Bronchial epithelial cell (primary cell): Measurements from ENCODE around the gene KMT2E. TPM values are rescaled to one million over a fixed set of nuclear protein-coding genes. Genes with fewer than 3 reads are reported as not detected.

Source experiments
- DNase-seq: peaks from one replicate; pipeline ENCODE4 v3.0.0-alpha.2; 2010; ENCODE audit warnings: low read depth
- FAIRE-seq: peaks from 2 replicates; lab custom pipeline; 2011; peaks lifted over from hg19 to GRCh38; lab: Jason Lieb, UNC
- H3K27me3 ChIP-seq: 2 replicates; pipeline ENCODE4 v1.5.1; 2011; ENCODE audit warnings: low read length; ENCODE audit not compliant: control insufficient read depth, insufficient read depth
- H3K36me3 ChIP-seq: 2 replicates; pipeline ENCODE4 v1.5.1; 2011; ENCODE audit warnings: low read length; ENCODE audit not compliant: control insufficient read depth, insufficient read depth
- H3K4me3 ChIP-seq: 2 replicates; pipeline ENCODE4 v1.5.1; 2011; ENCODE audit warnings: mild to moderate bottlenecking, low read depth, low read length, control low read depth
- total RNA-seq: library from RNA; depleted of rRNA; stranded (reverse); fragments of >200 nt; gene quantifications from 2 replicates; pipeline ENCODE4 v1.2.1, GENCODE V29; 2014
- TF ChIP-seq, protein P1 (sequence below): IDR thresholded peaks from 2 replicates; pipeline ENCODE4 v1.5.1; 2011; ENCODE audit warnings: mild to moderate bottlenecking, moderate library complexity, low read length, control low read depth, inconsistent platforms; ENCODE audit not compliant: insufficient read depth, severe bottlenecking

Gene KMT2E
- total RNA-seq, 1 donor from 2014 or later = 79.8 TPM

DNA sequence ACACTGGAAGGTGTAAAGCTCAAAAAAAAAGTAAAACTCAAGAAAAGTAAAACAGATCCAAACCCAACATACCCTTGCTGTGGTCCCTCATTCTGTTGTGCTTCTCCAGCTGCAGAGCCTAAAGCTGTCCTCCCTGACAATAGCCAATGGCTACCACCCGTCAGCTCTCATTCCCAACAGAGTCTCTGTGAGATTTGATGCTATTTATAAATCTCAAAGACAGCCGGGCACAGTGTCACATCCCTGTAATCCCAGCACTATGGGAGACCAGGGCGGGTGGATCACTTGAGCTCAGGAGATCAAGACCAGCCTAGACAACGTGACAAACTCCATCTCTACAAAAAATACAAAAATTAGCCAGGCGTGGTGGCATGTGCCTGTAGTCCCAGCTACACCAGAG, 116.0 kb downstream of the KMT2E start:
- TF ChIP-seq, protein P1, sequence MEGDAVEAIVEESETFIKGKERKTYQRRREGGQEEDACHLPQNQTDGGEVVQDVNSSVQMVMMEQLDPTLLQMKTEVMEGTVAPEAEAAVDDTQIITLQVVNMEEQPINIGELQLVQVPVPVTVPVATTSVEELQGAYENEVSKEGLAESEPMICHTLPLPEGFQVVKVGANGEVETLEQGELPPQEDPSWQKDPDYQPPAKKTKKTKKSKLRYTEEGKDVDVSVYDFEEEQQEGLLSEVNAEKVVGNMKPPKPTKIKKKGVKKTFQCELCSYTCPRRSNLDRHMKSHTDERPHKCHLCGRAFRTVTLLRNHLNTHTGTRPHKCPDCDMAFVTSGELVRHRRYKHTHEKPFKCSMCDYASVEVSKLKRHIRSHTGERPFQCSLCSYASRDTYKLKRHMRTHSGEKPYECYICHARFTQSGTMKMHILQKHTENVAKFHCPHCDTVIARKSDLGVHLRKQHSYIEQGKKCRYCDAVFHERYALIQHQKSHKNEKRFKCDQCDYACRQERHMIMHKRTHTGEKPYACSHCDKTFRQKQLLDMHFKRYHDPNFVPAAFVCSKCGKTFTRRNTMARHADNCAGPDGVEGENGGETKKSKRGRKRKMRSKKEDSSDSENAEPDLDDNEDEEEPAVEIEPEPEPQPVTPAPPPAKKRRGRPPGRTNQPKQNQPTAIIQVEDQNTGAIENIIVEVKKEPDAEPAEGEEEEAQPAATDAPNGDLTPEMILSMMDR = no peak
- DNase-seq = no peak
- H3K27me3 ChIP-seq = no peaks in the 10 kb centered on the region
- FAIRE-seq = no peak
- H3K36me3 ChIP-seq = peaks cover 19% of the 10 kb centered on the region
- H3K4me3 ChIP-seq = no peak overlapping the region

DNA sequence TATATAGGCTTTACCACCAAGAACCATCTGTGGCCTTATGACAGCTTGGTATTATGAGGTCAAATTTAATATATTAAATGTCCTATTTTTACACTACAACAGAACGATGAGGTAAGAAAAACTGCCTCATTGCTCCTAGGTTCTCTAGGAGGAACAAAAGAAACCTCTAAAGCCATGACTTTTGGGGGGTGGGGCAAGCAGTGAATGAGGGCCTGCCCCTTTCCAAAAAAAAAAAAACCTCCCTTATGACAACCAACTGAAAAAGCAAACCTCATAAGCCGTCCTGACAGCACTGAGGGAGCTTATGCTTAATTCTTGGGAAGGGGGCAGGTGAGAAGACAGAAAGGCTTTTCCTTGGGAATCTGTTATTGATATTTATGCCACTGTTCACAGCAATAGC, 116.6 kb downstream of the KMT2E start:
- Histone ChIP-seq H3K4me3 (no peak overlapping the region), H3K27me3 (no peaks in the 10 kb centered on the region), H3K36me3 (peaks cover 19% of the 10 kb centered on the region)
- no peak for DNase-seq
- TF ChIP-seq, protein P1 = no peak
- FAIRE-seq = no peak

DNA sequence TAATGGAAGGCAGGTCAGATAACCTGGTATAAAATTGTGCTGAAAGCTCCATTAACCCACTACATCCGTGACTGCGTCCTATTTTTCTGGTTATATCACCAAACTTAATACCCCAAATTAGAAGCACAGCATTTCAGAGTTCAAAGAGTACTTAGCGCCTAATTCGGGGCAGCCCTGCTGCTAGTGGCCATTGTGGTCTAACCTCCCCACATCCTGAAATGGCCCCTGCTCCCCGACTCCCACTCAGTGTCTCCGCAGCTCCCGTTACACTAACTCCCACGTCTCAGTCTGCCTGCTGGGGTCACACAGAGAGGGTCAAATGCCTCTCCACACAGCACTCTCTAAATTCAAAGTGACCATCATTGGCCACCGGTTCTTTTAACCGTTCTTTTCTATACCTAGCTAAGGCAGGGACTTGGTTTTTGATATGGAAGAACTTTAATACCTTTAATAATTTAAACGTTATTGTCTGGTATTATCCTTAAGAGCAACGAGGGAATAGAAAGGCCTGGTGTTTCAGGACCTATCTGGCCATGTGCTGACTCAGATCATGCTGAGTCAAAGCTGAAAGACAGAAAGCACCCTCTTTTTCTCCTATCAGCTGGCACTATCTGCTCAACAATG, 117.1 kb downstream of the KMT2E start:
- H3K27me3 ChIP-seq = no peaks in the 10 kb centered on the region
- TF ChIP-seq, protein P1 = no peak
- DNase-seq (no peak), FAIRE-seq (no peak)
- H3K4me3 ChIP-seq = no peak overlapping the region
- H3K36me3 ChIP-seq = peaks cover 18% of the 10 kb centered on the region

DNA sequence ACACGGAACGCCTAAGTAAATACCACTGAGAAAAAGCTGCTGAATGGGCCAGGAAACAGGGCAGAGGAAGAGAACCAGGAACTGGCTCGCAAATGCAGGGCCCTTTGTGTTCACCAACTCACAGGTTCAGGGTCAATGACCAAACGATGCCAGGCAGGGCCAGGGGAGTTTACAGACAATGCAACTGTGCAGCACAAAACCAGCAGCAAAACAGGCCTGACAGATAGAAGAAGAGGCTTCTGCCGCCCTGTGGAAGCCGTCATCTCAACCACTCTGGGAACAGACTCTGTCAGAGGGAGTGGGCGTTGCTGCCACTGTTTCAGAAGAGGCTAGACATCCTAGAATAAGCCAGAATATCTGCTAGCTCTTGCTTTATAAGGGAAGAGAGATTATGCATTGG, 117.9 kb downstream of the KMT2E start:
- TF ChIP-seq, protein P1 = no peak
- H3K4me3 ChIP-seq = no peak overlapping the region
- peaks cover 15% of the 10 kb centered on the region for H3K36me3 ChIP-seq
- no peak for DNase-seq
- H3K27me3 ChIP-seq = no peaks in the 10 kb centered on the region
- FAIRE-seq = no peak

DNA sequence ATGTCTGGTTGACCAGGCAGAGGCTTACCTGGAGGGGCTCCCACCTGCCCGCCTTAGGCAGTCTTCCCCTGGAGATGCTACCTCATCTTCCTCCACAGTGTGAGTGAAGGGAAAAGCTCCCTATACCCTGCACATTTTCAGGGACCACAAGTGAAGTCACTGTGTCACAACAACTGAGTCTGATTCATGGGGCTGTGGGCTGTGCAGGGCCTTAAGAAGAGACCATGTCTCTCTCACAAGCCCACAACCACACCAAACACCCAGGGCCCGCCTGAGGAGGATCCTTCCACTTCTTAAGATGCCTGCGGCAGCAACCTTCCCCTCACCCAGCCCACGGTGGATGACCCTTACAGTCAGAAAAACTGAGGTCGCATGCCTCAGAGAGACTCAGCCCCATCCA, 118.3 kb downstream of the KMT2E start:
- FAIRE-seq (no peak), DNase-seq (no peak)
- H3K36me3 ChIP-seq = peaks cover 15% of the 10 kb centered on the region
- no peak overlapping the region for H3K4me3 ChIP-seq
- TF ChIP-seq, protein P1 = no peak
- no peaks in the 10 kb centered on the region for H3K27me3 ChIP-seq

DNA sequence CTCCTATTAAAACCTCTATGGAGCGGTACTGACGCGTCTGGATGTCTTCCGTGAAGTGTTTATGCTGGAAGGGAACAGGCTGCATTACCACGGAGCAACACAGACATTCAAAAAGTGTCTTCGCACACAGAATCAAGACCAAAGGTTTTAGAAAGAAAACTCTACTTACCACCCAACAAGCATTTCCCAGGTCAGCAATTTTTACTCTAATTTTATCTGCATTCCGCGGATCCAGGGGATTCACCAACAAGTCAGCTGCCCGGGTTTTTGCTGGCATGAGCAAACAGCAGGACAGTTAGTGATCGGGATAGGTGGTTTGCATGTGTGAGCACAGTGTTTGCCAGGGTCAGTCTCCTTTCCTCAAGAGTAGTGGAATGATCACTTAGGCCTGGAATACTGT, 118.8 kb downstream of the KMT2E start:
- H3K36me3 ChIP-seq = peaks cover 17% of the 10 kb centered on the region
- DNase-seq (no peak), FAIRE-seq (no peak)

More for the DNA sequence above, 118.8 kb downstream of the KMT2E start:
- no peak overlapping the region for H3K4me3 ChIP-seq
- H3K27me3 ChIP-seq = no peaks in the 10 kb centered on the region
- TF ChIP-seq, protein P1 = no peak
